ENCODE measurements around the gene C5orf15.

C5orf15 gene

DNA sequence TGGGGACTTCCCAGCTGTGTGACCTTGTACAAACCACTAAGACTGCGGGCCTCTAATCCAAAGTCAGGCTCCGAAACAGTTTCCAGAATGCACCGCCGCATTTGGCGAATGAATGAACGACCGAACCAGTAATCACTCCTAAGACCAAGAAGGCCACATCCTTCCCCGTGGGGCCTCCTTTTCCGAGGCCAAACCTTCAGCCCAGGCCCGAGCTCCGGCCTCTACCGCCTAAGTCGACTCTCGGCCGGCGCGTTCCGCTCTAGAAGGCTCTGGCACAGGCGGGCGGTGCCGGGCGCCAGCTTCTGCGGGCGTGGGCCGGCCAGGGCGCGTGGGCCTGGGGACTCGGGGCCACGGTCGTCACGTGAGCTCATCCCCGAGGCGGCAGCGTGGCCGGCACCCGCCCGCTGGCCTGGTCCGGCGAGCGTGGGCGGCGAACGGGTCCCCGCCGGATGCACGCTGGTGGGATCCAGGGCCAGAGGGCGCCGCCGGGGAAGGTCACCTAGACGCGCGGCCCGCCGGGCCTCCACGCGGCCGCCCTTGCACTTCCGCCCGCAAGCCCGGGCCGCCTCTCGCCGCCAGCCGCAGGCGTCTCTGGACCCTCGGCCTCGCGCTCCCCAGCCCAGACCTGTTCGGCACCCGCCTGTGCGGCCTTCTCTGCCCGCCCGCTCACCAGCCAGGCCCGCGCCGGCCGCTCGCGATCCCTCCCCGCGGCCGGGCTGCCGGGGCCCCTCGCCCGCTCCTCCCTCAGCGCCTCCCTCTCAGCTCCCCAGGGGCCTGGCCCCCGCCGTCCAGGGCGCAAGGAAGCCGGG, 35.6 kb upstream of the C5orf15 start:
- DNase-seq (ENCODE audit: low spot score): peak; percentile 86
- TF ChIP-seq, protein P1, sequence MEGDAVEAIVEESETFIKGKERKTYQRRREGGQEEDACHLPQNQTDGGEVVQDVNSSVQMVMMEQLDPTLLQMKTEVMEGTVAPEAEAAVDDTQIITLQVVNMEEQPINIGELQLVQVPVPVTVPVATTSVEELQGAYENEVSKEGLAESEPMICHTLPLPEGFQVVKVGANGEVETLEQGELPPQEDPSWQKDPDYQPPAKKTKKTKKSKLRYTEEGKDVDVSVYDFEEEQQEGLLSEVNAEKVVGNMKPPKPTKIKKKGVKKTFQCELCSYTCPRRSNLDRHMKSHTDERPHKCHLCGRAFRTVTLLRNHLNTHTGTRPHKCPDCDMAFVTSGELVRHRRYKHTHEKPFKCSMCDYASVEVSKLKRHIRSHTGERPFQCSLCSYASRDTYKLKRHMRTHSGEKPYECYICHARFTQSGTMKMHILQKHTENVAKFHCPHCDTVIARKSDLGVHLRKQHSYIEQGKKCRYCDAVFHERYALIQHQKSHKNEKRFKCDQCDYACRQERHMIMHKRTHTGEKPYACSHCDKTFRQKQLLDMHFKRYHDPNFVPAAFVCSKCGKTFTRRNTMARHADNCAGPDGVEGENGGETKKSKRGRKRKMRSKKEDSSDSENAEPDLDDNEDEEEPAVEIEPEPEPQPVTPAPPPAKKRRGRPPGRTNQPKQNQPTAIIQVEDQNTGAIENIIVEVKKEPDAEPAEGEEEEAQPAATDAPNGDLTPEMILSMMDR (IDR thresholded peaks at IDR 0.05; ENCODE audit: extremely low read depth, missing control alignments): no peak

DNA sequence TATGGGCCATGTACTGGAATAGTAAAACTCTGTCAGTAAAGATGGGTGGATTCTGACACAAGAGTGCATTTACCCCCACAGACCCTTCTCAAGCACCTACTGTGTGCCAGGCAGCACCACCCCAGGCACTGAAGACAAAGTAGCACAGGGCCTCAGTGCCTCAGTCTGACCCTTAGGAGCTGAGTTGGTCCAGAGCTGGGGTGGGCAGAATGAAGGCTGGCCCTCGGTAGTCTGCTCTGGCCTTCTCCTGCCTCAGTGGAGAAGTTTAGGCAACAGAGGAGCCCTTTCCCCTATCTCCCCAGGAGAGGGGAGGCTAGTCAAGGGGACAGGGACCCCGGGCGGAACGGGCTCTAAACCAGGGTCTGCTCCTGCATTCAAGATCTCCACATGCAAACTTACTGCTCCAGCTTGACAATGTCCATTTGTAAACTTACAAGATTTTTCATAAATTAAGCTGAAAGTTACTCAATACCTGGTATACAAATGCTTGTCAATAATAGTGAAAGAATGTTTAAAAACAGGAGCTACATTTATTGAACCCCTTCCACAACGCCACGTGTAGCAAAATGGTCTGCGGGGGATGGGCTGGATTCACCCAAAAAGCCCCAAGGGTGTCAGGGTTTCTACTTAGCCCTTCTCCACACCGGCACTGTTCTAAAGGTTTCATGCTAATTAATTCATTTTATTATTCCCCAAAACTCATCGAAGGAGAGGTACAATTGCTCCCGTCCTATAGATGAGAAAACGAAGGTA, 34.8 kb upstream of the C5orf15 start:
- TF ChIP-seq, protein P1 (IDR thresholded peaks at IDR 0.05; ENCODE audit: extremely low read depth, missing control alignments): no peak
- DNase-seq (ENCODE audit: low spot score): no peak

DNA sequence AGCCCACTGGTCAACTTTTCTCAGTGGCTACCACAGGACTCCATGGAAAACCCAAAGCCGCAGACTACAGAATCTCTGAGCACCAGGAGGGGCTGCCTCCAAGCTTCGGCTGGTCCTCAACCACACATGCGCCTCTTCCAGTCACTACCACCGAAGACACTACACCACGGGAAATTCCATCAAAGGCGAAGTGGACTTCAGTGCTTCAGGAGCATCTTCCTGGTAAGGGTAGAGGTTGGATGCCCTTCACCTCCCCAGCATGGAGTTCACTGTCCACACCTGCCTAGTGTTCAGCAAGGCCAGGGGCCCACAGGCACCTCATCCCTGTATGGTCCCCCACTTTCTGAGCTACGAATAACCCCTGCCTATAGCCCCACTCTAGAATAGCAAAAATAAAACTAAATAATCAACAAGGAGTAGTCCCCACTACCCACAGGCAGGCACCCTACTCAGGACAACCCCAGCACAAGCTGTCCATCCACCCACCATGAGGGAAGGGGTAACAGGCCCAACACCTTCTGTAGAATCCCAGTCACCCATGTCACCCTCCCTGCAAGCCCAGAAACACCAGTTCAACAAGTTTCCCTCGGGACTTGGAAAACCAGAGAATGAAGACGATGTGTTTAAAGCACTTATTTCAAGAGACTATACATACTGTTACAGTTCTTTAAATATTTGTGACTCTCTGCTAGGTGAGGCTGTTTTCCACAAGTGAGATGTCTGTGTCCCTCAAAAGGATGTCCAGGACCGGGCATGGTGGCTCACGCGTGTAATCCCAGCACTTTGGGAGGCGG, 33.7 kb upstream of the C5orf15 start:
- TF ChIP-seq, protein P1 (IDR thresholded peaks at IDR 0.05; ENCODE audit: extremely low read depth, missing control alignments): no peak
- DNase-seq (ENCODE audit: low spot score): no peak

DNA sequence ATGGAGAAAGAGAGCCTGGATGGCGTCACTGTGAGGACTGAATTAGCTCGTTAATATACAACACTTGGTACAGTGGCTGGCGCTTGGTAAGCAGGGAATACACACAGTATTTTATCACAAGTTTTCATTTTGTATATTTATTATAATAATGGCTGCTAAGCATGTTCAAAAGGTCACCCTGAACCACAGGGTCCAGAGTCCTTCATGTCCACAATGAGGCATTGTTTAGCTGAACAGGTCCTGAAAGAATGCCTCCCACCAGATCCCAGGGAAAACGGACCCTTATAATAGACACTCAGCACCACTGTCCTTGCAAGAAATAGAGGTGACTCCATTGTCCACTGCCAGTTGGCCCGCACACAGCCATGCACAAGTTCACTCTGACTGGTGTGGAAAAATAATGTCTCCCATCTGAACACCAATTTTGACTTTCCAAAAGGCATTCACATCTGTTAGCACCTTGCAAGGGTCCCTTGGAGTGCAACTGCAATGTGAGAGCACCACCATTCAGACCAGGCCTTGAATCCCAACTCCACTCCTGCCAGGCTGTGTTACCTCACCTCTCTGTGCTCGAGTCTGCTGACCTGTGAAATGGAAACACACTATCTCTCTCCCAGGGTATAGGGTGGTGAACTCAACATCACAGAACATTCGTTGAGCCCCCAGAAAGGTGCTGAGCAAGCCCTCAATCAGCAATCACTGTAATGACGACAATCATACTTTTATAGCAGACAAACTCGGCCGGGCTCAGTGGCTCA, 32.5 kb upstream of the C5orf15 start:
- TF ChIP-seq, protein P1 (IDR thresholded peaks at IDR 0.05; ENCODE audit: extremely low read depth, missing control alignments): no peak
- no peak for DNase-seq (ENCODE audit: low spot score)

DNA sequence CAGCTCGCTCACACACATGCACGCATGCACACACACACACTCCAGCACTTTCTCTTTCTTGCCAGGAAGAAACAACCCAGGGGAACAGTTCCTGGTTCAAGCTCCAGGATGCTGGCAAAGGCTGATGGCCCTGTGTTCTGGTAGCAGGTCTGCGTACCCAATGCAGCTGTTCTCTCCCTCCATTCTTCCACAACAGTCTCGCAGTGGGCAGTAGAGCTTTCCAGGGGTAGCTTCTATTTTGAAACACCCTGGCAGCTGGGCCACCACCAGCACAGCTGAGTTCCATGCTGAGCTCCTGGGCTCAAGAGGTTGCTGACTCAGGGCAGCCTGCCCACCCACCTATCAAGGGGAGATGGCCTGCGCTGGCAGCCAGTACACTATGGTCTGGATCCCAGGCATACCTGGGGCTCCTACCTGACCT, 31.7 kb upstream of the C5orf15 start:
- no peak for DNase-seq (ENCODE audit: low spot score)
- TF ChIP-seq, protein P1 (IDR thresholded peaks at IDR 0.05; ENCODE audit: extremely low read depth, missing control alignments): no peak

DNA sequence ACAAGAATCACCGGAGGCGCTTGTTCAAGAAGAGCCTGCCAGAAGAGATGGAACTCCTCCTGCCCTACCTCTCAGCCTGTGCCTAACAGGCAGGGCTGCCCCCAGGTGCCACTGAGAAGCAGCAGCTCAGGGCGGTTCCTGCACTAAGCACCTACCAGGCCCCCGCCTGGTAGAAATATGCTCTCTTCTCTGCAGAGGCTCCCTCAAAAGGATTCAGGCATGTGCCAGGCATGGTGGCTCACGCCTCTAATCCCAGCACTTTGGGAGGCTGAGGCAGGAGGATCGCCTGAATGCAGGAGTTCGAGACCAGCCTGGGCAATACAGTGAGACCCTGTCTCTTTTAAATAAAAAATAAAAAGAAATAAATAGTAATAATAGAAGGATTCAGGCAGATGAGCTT, 30.4 kb upstream of the C5orf15 start:
- TF ChIP-seq, protein P1 (IDR thresholded peaks at IDR 0.05; ENCODE audit: extremely low read depth, missing control alignments): no peak
- DNase-seq (ENCODE audit: low spot score): no peak

Measured in GM20000 (cell line).